ENCODE results near the gene XPNPEP2. TPM values are rescaled to one million over a fixed set of nuclear protein-coding genes. Genes with fewer than 3 reads are reported as not detected.

XPNPEP2 gene
- total RNA-seq, 1 experiment from 2014 or later: not detected

GRCh38 chrX:129771266-129771995, 32.7 kb downstream of the XPNPEP2 start:
- Mint-ChIP-seq H3K27me3 (ENCODE audit: unreplicated experiment) (no peaks in the 10 kb centered on the region), H3K4me1 (ENCODE audit: low read depth, unreplicated experiment) (no peaks in the 10 kb centered on the region), H3K27ac (ENCODE audit: unreplicated experiment) (no peak overlapping the region), H3K4me3 (ENCODE audit: low read depth, unreplicated experiment) (no peak overlapping the region), H3K9me3 (ENCODE audit: low read depth, unreplicated experiment) (no peaks in the 10 kb centered on the region), H3K36me3 (ENCODE audit: insufficient read depth, unreplicated experiment) (no peaks in the 10 kb centered on the region)
- CTCF ChIA-PET: no interaction called here
- no TSS peak for BruUV-seq (replicated peaks)
- no peak for TF ChIP-seq CTCF (IDR thresholded peaks at IDR 0.05; ENCODE audit: unreplicated experiment)
- intact Hi-C loops (cut with micrococcal nuclease; ENCODE audit: unreplicated experiment): no loop called here
- no peak for DNase-seq

GRCh38 chrX:129772796-129773431, 34.1 kb downstream of the XPNPEP2 start:
- CTCF ChIA-PET: no interaction called here
- no peak overlapping the region for H3K4me3 Mint-ChIP-seq (ENCODE audit: low read depth, unreplicated experiment)
- no peak for TF ChIP-seq CTCF (IDR thresholded peaks at IDR 0.05; ENCODE audit: unreplicated experiment)

GRCh38 chrX:129773649-129774458, 35.1 kb downstream of the XPNPEP2 start:
- H3K4me1 Mint-ChIP-seq (ENCODE audit: low read depth, unreplicated experiment): peaks cover 10% of the 10 kb centered on the region
- H3K4me3 Mint-ChIP-seq (ENCODE audit: low read depth, unreplicated experiment): no peak overlapping the region
- H3K36me3 Mint-ChIP-seq (ENCODE audit: insufficient read depth, unreplicated experiment): no peaks in the 10 kb centered on the region
- no peak for DNase-seq
- no peak for TF ChIP-seq CTCF (IDR thresholded peaks at IDR 0.05; ENCODE audit: unreplicated experiment)
- BruUV-seq (replicated peaks): no TSS peak
- no peaks in the 10 kb centered on the region for H3K9me3 Mint-ChIP-seq (ENCODE audit: low read depth, unreplicated experiment)
- CTCF ChIA-PET: no interaction called here
- intact Hi-C loops (cut with micrococcal nuclease; ENCODE audit: unreplicated experiment): no loop called here
- H3K27ac Mint-ChIP-seq (ENCODE audit: unreplicated experiment): no peak overlapping the region
- no peaks in the 10 kb centered on the region for H3K27me3 Mint-ChIP-seq (ENCODE audit: unreplicated experiment)

More at GRCh38 chrX:129772796-129773431, 34.1 kb downstream of the XPNPEP2 start:
- intact Hi-C loops (cut with micrococcal nuclease; ENCODE audit: unreplicated experiment): no loop called here
- H3K4me1 Mint-ChIP-seq (ENCODE audit: low read depth, unreplicated experiment): peaks cover 10% of the 10 kb centered on the region
- H3K9me3 Mint-ChIP-seq (ENCODE audit: low read depth, unreplicated experiment): no peaks in the 10 kb centered on the region
- DNase-seq: no peak
- no peaks in the 10 kb centered on the region for H3K27me3 Mint-ChIP-seq (ENCODE audit: unreplicated experiment)
- BruUV-seq (replicated peaks): no TSS peak
- no peak overlapping the region for H3K27ac Mint-ChIP-seq (ENCODE audit: unreplicated experiment)
- no peaks in the 10 kb centered on the region for H3K36me3 Mint-ChIP-seq (ENCODE audit: insufficient read depth, unreplicated experiment)

- Mint-ChIP-seq H3K27me3 (ENCODE audit: unreplicated experiment) (peaks cover 1% of the 10 kb centered on the region), H3K27ac (ENCODE audit: unreplicated experiment) (peak overlapping the region; percentile 50), H3K9me3 (ENCODE audit: low read depth, unreplicated experiment) (no peaks in the 10 kb centered on the region), H3K36me3 (ENCODE audit: insufficient read depth, unreplicated experiment) (no peaks in the 10 kb centered on the region), H3K4me3 (ENCODE audit: low read depth, unreplicated experiment) (no peak overlapping the region), H3K4me1 (ENCODE audit: low read depth, unreplicated experiment) (peaks cover 10% of the 10 kb centered on the region)
- DNase-seq: peak; percentile 38
- CTCF ChIA-PET: no interaction called here
- intact Hi-C loops (cut with micrococcal nuclease; ENCODE audit: unreplicated experiment): no loop called here
- BruUV-seq (replicated peaks): no TSS peak
- no peak for TF ChIP-seq CTCF (IDR thresholded peaks at IDR 0.05; ENCODE audit: unreplicated experiment)
Observed at GRCh38 chrX:129777218-129778030, 38.6 kb downstream of the XPNPEP2 start.
